Liver (tissue), 3 donors: ENCODE results near the gene CCRL2.

Experiments
- HNF4A ChIP-seq, 2 donors: conservative IDR thresholded peaks; 2 replicates each; pipeline ENCODE4 v1.6.1; 2016; ENCODE audit warnings: antibody characterized with exemption in 2 of 2, mild to moderate bottlenecking in 2 of 2
- JUND ChIP-seq, 2 donors: IDR thresholded peaks; 2 replicates each; pipeline ENCODE4 v1.6.1; 2016; ENCODE audit warnings: antibody characterized with exemption in 2 of 2
- NR2F2 ChIP-seq: IDR thresholded peaks from 2 replicates; pipeline ENCODE4 v1.6.1; 2016; ENCODE audit warnings: antibody characterized with exemption
- RAD21 ChIP-seq, 2 donors: IDR thresholded peaks; 2 replicates each; pipeline ENCODE4 v1.6.1; 2016; ENCODE audit warnings: antibody characterized with exemption in 2 of 2, mild to moderate bottlenecking in 2 of 2
- RXRA ChIP-seq, 2 donors: IDR thresholded peaks; 2 replicates each; pipeline ENCODE4 v1.6.1; 2017 to 2018; ENCODE audit warnings: antibody characterized with exemption in 2 of 2, mild to moderate bottlenecking in 1 of 2
- TAF1 ChIP-seq: conservative IDR thresholded peaks from 2 replicates; pipeline ENCODE4 v1.6.1; 2016; ENCODE audit warnings: antibody characterized with exemption, mild to moderate bottlenecking
- YY1 ChIP-seq: IDR thresholded peaks from 2 replicates; pipeline ENCODE4 v1.6.1; 2016; ENCODE audit warnings: antibody characterized with exemption, mild to moderate bottlenecking
- TF ChIP-seq, protein P1 (sequence below): fragments of 150-350 bp; IDR thresholded peaks from 2 replicates; pipeline ENCODE4 v1.5.1; 2017; ENCODE audit warnings: improper control_type of control experiment, low read depth, low read length; ENCODE audit not compliant: missing input control
- TF ChIP-seq, protein P2 (sequence below): IDR thresholded peaks from 2 replicates; pipeline ENCODE4 v1.6.1; 2016; ENCODE audit warnings: antibody characterized with exemption, mild to moderate bottlenecking
- TF ChIP-seq, protein P3 (sequence below): IDR thresholded peaks from 2 replicates; pipeline ENCODE4 v1.6.1; 2016; ENCODE audit warnings: antibody characterized with exemption
- TF ChIP-seq, protein P4 (sequence below): IDR thresholded peaks from 2 replicates; pipeline ENCODE4 v1.6.1; 2016; ENCODE audit warnings: antibody characterized with exemption
- TF ChIP-seq, protein P5 (sequence below): IDR thresholded peaks from 2 replicates; pipeline ENCODE4 v1.6.1; 2016; ENCODE audit warnings: antibody characterized with exemption
- donor health status: healthy.
- donor health status: healthy.

DNA sequence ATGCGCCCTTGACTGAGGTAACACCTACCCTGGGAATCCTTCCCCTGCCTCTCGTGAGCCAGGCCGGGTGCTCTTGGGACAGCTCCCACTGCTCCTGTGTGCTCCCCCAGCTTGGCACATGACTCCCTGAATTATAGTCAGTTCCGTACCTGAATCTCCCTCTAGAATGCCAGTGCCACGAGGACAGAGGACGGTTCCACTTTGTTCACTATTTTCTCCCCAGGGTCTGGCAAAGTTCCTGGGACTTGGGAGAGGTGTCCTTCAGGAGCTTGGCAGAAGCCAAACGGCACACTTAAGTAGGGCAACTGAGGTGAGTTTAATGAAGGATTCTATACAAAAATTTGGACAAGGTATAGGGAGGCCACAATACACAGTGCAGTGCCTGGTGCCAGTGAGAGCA, 9.9 kb upstream of the CCRL2 start:
- TF ChIP-seq, protein P1, sequence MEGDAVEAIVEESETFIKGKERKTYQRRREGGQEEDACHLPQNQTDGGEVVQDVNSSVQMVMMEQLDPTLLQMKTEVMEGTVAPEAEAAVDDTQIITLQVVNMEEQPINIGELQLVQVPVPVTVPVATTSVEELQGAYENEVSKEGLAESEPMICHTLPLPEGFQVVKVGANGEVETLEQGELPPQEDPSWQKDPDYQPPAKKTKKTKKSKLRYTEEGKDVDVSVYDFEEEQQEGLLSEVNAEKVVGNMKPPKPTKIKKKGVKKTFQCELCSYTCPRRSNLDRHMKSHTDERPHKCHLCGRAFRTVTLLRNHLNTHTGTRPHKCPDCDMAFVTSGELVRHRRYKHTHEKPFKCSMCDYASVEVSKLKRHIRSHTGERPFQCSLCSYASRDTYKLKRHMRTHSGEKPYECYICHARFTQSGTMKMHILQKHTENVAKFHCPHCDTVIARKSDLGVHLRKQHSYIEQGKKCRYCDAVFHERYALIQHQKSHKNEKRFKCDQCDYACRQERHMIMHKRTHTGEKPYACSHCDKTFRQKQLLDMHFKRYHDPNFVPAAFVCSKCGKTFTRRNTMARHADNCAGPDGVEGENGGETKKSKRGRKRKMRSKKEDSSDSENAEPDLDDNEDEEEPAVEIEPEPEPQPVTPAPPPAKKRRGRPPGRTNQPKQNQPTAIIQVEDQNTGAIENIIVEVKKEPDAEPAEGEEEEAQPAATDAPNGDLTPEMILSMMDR: no peak
- TF ChIP-seq RAD21 (IDR thresholded peaks at IDR 0.05): no peak
- no peak for TF ChIP-seq HNF4A (conservative IDR thresholded peaks at IDR 0.05)
- TF ChIP-seq, protein P2, sequence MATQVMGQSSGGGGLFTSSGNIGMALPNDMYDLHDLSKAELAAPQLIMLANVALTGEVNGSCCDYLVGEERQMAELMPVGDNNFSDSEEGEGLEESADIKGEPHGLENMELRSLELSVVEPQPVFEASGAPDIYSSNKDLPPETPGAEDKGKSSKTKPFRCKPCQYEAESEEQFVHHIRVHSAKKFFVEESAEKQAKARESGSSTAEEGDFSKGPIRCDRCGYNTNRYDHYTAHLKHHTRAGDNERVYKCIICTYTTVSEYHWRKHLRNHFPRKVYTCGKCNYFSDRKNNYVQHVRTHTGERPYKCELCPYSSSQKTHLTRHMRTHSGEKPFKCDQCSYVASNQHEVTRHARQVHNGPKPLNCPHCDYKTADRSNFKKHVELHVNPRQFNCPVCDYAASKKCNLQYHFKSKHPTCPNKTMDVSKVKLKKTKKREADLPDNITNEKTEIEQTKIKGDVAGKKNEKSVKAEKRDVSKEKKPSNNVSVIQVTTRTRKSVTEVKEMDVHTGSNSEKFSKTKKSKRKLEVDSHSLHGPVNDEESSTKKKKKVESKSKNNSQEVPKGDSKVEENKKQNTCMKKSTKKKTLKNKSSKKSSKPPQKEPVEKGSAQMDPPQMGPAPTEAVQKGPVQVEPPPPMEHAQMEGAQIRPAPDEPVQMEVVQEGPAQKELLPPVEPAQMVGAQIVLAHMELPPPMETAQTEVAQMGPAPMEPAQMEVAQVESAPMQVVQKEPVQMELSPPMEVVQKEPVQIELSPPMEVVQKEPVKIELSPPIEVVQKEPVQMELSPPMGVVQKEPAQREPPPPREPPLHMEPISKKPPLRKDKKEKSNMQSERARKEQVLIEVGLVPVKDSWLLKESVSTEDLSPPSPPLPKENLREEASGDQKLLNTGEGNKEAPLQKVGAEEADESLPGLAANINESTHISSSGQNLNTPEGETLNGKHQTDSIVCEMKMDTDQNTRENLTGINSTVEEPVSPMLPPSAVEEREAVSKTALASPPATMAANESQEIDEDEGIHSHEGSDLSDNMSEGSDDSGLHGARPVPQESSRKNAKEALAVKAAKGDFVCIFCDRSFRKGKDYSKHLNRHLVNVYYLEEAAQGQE: no peak
- TF ChIP-seq JUND (IDR thresholded peaks at IDR 0.05): no peak
- no peak for TF ChIP-seq YY1
- no peak for TF ChIP-seq RXRA (IDR thresholded peaks at IDR 0.05)
- no peak for TF ChIP-seq TAF1
- TF ChIP-seq, protein P3, sequence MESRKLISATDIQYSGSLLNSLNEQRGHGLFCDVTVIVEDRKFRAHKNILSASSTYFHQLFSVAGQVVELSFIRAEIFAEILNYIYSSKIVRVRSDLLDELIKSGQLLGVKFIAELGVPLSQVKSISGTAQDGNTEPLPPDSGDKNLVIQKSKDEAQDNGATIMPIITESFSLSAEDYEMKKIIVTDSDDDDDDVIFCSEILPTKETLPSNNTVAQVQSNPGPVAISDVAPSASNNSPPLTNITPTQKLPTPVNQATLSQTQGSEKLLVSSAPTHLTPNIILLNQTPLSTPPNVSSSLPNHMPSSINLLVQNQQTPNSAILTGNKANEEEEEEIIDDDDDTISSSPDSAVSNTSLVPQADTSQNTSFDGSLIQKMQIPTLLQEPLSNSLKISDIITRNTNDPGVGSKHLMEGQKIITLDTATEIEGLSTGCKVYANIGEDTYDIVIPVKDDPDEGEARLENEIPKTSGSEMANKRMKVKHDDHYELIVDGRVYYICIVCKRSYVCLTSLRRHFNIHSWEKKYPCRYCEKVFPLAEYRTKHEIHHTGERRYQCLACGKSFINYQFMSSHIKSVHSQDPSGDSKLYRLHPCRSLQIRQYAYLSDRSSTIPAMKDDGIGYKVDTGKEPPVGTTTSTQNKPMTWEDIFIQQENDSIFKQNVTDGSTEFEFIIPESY: no peak
- TF ChIP-seq, protein P4, sequence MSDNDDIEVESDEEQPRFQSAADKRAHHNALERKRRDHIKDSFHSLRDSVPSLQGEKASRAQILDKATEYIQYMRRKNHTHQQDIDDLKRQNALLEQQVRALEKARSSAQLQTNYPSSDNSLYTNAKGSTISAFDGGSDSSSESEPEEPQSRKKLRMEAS: no peak
- no peak for TF ChIP-seq NR2F2
- TF ChIP-seq, protein P5, sequence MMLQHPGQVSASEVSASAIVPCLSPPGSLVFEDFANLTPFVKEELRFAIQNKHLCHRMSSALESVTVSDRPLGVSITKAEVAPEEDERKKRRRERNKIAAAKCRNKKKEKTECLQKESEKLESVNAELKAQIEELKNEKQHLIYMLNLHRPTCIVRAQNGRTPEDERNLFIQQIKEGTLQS: no peak
